H9 (cell line): ENCODE measurements around the gene STK32B. TPM values are rescaled to one million over a fixed set of nuclear protein-coding genes. Genes with fewer than 3 reads are reported as not detected.

Source experiments
- DNase-seq: peaks from one replicate; pipeline ENCODE4 v3.0.0-alpha.2; 2017
- H2AFZ ChIP-seq: one replicate; pipeline ENCODE4 v1.6.1; 2013; ENCODE audit warnings: mild to moderate bottlenecking, low read length, control low read depth, moderate library complexity
- H2AK5ac ChIP-seq: 2 replicates; pipeline ENCODE4 v1.6.1; 2013; ENCODE audit warnings: low read length, control low read depth, mixed read lengths; ENCODE audit not compliant: insufficient read length
- H2BK120ac ChIP-seq: one replicate; pipeline ENCODE4 v1.6.1; 2013; ENCODE audit warnings: low read depth, mild to moderate bottlenecking, low read length, control low read depth, inconsistent platforms; ENCODE audit not compliant: poor library complexity, severe bottlenecking
- H2BK12ac ChIP-seq: 2 replicates; pipeline ENCODE4 v1.6.1; 2013; ENCODE audit warnings: low read length, control low read depth, mixed read lengths, low read depth; ENCODE audit not compliant: insufficient read length
- H2BK15ac ChIP-seq: 2 replicates; pipeline ENCODE4 v1.6.1; 2013; ENCODE audit warnings: low read depth, low read length, control low read depth
- H2BK20ac ChIP-seq: one replicate; pipeline ENCODE4 v1.6.1; 2013; ENCODE audit warnings: low read depth, mild to moderate bottlenecking, low read length, control low read depth, inconsistent platforms; ENCODE audit not compliant: poor library complexity, severe bottlenecking
- H2BK5ac ChIP-seq: 2 replicates; pipeline ENCODE4 v1.6.1; 2013; ENCODE audit warnings: low read length, control low read depth, mixed read lengths; ENCODE audit not compliant: insufficient read length
- H3K14ac ChIP-seq: 2 replicates; pipeline ENCODE4 v1.6.1; 2013; ENCODE audit warnings: low read length, control low read depth; ENCODE audit not compliant: insufficient read depth
- H3K18ac ChIP-seq: 2 replicates; pipeline ENCODE4 v1.6.1; 2013; ENCODE audit warnings: low read depth, mild to moderate bottlenecking, mixed read lengths, low read length, control low read depth; ENCODE audit not compliant: insufficient read length
- H3K23ac ChIP-seq: 2 replicates; pipeline ENCODE4 v1.6.1; 2013; ENCODE audit warnings: low read length, control low read depth, mixed read lengths, low read depth; ENCODE audit not compliant: insufficient read length
- H3K23me2 ChIP-seq: 2 replicates; pipeline ENCODE4 v1.6.1; 2013; ENCODE audit warnings: low read depth, mild to moderate bottlenecking, mixed read lengths, low read length, control low read depth; ENCODE audit not compliant: insufficient read length, poor library complexity, severe bottlenecking
- H3K27ac ChIP-seq: 2 replicates; pipeline ENCODE4 v1.5.1; 2013; ENCODE audit warnings: low read length, control low read depth, mixed read lengths, low read depth; ENCODE audit not compliant: insufficient read length
- H3K27me3 ChIP-seq: 2 replicates; pipeline ENCODE4 v1.6.1; 2013; ENCODE audit warnings: low read length, control low read depth, inconsistent platforms; ENCODE audit not compliant: insufficient read depth
- H3K4ac ChIP-seq: 2 replicates; pipeline ENCODE4 v1.6.1; 2013; ENCODE audit warnings: low read depth, mild to moderate bottlenecking, control low read depth, inconsistent platforms, low read length, moderate library complexity
- H3K4me1 ChIP-seq: 2 replicates; pipeline ENCODE4 v1.6.1; 2013; ENCODE audit warnings: low read length, control low read depth, inconsistent platforms; ENCODE audit not compliant: insufficient read depth
- H3K4me2 ChIP-seq: 2 replicates; pipeline ENCODE4 v1.6.1; 2013; ENCODE audit warnings: low read length, control low read depth, mixed read lengths; ENCODE audit not compliant: insufficient read length, insufficient read depth
- H3K56ac ChIP-seq: 2 replicates; pipeline ENCODE4 v1.6.1; 2013; ENCODE audit warnings: low read depth, mild to moderate bottlenecking, mixed read lengths, low read length, control low read depth; ENCODE audit not compliant: insufficient read length
- H3K79me1 ChIP-seq: 2 replicates; pipeline ENCODE4 v1.6.1; 2013; ENCODE audit warnings: low read depth, mild to moderate bottlenecking, moderate library complexity, low read length, control low read depth, inconsistent platforms; ENCODE audit not compliant: insufficient read depth, poor library complexity, severe bottlenecking
- H3K79me2 ChIP-seq: 2 replicates; pipeline ENCODE4 v1.6.1; 2013; ENCODE audit warnings: low read length, control low read depth, inconsistent platforms; ENCODE audit not compliant: insufficient read depth
- H3K9ac ChIP-seq: 2 replicates; pipeline ENCODE4 v1.6.1; 2013; ENCODE audit warnings: low read length, control low read depth, mixed read lengths; ENCODE audit not compliant: insufficient read length; ENCODE audit errors: extremely low read depth
- H3K9me3 ChIP-seq: one replicate; pipeline ENCODE4 v1.6.1; 2013; ENCODE audit warnings: low read depth, low read length, inconsistent platforms; ENCODE audit not compliant: control insufficient read depth
- H3T11ph ChIP-seq: one replicate; pipeline ENCODE4 v1.6.1; 2013; ENCODE audit warnings: mild to moderate bottlenecking, low read length, control low read depth, inconsistent platforms
- H4K20me1 ChIP-seq: one replicate; pipeline ENCODE4 v1.6.1; 2013; ENCODE audit not compliant: control insufficient read depth, insufficient read length, insufficient read depth
- H4K5ac ChIP-seq: 2 replicates; pipeline ENCODE4 v1.6.1; 2013; ENCODE audit warnings: low read depth, mild to moderate bottlenecking, mixed read lengths, low read length, control low read depth; ENCODE audit not compliant: insufficient read length
- H4K8ac ChIP-seq: replicated peaks from 2 replicates; pipeline ENCODE4 v1.6.1; 2013; ENCODE audit warnings: low read length, control low read depth, mixed read lengths, low read depth; ENCODE audit not compliant: insufficient read length
- H4K91ac ChIP-seq: 2 replicates; pipeline ENCODE4 v1.6.1; 2013; ENCODE audit warnings: low read depth, mild to moderate bottlenecking, moderate library complexity, mixed read lengths, low read length, control low read depth; ENCODE audit not compliant: insufficient read length
- H3K27ac Mint-ChIP-seq, 3 experiments: 2 replicates in 2 of 3; 3 replicates in 1 of 3; pipeline ENCODE4 v1.8.0; 2020 to 2021; ENCODE audit warnings: mixed read lengths in 3 of 3, mild to moderate bottlenecking in 1 of 3, moderate library complexity in 1 of 3
- H3K27me3 Mint-ChIP-seq: 2 replicates; pipeline ENCODE4 v1.8.0; 2021; ENCODE audit warnings: low read depth, mild to moderate bottlenecking, moderate library complexity, mixed read lengths
- H3K36me3 Mint-ChIP-seq, 3 experiments: 2 replicates in 2 of 3; 3 replicates in 1 of 3; pipeline ENCODE4 v1.8.0; 2020 to 2021; ENCODE audit warnings: low read depth in 3 of 3, mixed read lengths in 3 of 3; ENCODE audit not compliant: insufficient read depth in 1 of 3
- H3K4me1 Mint-ChIP-seq, 2 experiments: 2 replicates each; pipeline ENCODE4 v1.8.0; 2020; ENCODE audit warnings: mixed read lengths in 2 of 2
- H3K4me3 Mint-ChIP-seq, 2 experiments: 2 replicates in 1 of 2; 3 replicates in 1 of 2; pipeline ENCODE4 v1.8.0; 2020 to 2021; ENCODE audit warnings: mild to moderate bottlenecking in 2 of 2, mixed read lengths in 2 of 2, moderate library complexity in 1 of 2
- H3K9me3 Mint-ChIP-seq, 2 experiments: 2 replicates in 1 of 2; 3 replicates in 1 of 2; pipeline ENCODE4 v1.8.0; 2020; ENCODE audit warnings: mild to moderate bottlenecking in 2 of 2, mixed read lengths in 2 of 2, moderate library complexity in 1 of 2
- WGBS: extraction: QIAGEN DNeasy Blood & Tissue Kit; methylation state at CpG from one replicate; pipeline ENCODE4 v1.1.7; 2013; ENCODE audit warnings: missing lambda C conversion rate, low lambda C conversion rate, mixed read lengths; ENCODE audit not compliant: insufficient read length; ENCODE audit errors: extremely low coverage; 5-methylcytosine and 5-hydroxymethylcytosine counted together
- total RNA-seq: library from RNA; stranded (reverse); gene quantifications from 2 replicates; pipeline ENCODE4 v1.2.1, GENCODE V29; 2021
- TF ChIP-seq, protein P1 (sequence below): fragments of 200-600 bp; sonication (generic); conservative IDR thresholded peaks from 3 replicates; pipeline ENCODE4 v1.8.0; 2021; ENCODE audit warnings: antibody characterized with exemption, mild to moderate bottlenecking

STK32B gene
- total RNA-seq, 1 experiment from 2014 or later = 1.0 TPM

DNA sequence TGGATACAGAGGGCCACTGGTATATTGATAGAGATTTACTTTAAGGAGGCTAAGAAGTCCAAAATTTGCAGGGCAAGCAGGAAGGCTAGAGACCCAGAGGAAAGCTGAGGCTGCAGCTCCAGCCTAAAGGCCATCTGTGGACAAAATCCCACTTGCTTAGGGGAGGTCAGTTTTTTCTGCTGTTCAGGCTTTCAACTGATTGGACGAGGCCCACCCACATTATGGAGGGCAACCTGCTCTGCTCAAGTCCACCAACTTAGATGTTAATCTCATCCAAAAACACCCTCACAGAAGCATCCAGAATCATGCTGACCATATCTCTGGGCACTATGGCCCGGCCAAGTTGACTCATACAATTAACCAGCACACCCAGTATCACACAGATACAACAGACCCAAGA lies 480.8 kb downstream of the STK32B start:
- no peak overlapping the region for H2BK5ac ChIP-seq
- H3T11ph ChIP-seq = no peak overlapping the region
- H3K79me1 ChIP-seq = no peaks in the 10 kb centered on the region
- no peak overlapping the region for H2AFZ ChIP-seq
- no peak overlapping the region for H4K8ac ChIP-seq
- H3K27me3 ChIP-seq = no peaks in the 10 kb centered on the region
- H3K27ac Mint-ChIP-seq = no peak overlapping the region
- no peak overlapping the region for H2BK120ac ChIP-seq
- no peaks in the 10 kb centered on the region; a peak in 2 of 5 replicates for H3K9me3 Mint-ChIP-seq
- H3K27ac ChIP-seq = no peak overlapping the region
- H2BK20ac ChIP-seq = no peak overlapping the region
- H3K4me2 ChIP-seq = no peak overlapping the region
- peaks cover 0 to 4% of the 10 kb centered on the region in 2 experiments; a peak in 1 of 4 replicates for H3K4me1 Mint-ChIP-seq
- no peak overlapping the region for H3K56ac ChIP-seq
- peaks cover 0 to 7% (median 0%) of the 10 kb centered on the region in 3 experiments; a peak in 3 of 7 replicates for H3K36me3 Mint-ChIP-seq
- no peaks in the 10 kb centered on the region for H3K79me2 ChIP-seq
- H4K20me1 ChIP-seq = no peaks in the 10 kb centered on the region
- H3K23me2 ChIP-seq = no peaks in the 10 kb centered on the region
- no peaks in the 10 kb centered on the region for H3K9me3 ChIP-seq
- DNase-seq = no peak
- TF ChIP-seq, protein P1, sequence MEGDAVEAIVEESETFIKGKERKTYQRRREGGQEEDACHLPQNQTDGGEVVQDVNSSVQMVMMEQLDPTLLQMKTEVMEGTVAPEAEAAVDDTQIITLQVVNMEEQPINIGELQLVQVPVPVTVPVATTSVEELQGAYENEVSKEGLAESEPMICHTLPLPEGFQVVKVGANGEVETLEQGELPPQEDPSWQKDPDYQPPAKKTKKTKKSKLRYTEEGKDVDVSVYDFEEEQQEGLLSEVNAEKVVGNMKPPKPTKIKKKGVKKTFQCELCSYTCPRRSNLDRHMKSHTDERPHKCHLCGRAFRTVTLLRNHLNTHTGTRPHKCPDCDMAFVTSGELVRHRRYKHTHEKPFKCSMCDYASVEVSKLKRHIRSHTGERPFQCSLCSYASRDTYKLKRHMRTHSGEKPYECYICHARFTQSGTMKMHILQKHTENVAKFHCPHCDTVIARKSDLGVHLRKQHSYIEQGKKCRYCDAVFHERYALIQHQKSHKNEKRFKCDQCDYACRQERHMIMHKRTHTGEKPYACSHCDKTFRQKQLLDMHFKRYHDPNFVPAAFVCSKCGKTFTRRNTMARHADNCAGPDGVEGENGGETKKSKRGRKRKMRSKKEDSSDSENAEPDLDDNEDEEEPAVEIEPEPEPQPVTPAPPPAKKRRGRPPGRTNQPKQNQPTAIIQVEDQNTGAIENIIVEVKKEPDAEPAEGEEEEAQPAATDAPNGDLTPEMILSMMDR = no peak
- H3K18ac ChIP-seq = no peak overlapping the region
- H2BK12ac ChIP-seq = no peak overlapping the region
- no peak overlapping the region for H2BK15ac ChIP-seq
- H3K9ac ChIP-seq = no peak overlapping the region
- H3K27me3 Mint-ChIP-seq = no peaks in the 10 kb centered on the region
- H3K4me3 Mint-ChIP-seq = no peak overlapping the region
- H4K91ac ChIP-seq = no peak overlapping the region
- no CpG with 5 or more reads among the region's 2 CpGs for WGBS
- no peak overlapping the region for H3K4ac ChIP-seq
- no peak overlapping the region for H4K5ac ChIP-seq
- H3K14ac ChIP-seq = no peak overlapping the region
- H2AK5ac ChIP-seq = no peak overlapping the region
- H3K4me1 ChIP-seq = no peaks in the 10 kb centered on the region
- no peak overlapping the region for H3K23ac ChIP-seq
